ENCODE data around the gene SCNN1B. TPM values are rescaled to one million over a fixed set of nuclear protein-coding genes. Genes with fewer than 3 reads are reported as not detected.
"Not testable (repeated sequence)": the region's sequence is repeated elsewhere in the genome, so short reads cannot be mapped to it uniquely, and the experiment has no call there.

The SCNN1B gene
- total RNA-seq, 1 donor from 2014 or later = 2.3 TPM

DNA sequence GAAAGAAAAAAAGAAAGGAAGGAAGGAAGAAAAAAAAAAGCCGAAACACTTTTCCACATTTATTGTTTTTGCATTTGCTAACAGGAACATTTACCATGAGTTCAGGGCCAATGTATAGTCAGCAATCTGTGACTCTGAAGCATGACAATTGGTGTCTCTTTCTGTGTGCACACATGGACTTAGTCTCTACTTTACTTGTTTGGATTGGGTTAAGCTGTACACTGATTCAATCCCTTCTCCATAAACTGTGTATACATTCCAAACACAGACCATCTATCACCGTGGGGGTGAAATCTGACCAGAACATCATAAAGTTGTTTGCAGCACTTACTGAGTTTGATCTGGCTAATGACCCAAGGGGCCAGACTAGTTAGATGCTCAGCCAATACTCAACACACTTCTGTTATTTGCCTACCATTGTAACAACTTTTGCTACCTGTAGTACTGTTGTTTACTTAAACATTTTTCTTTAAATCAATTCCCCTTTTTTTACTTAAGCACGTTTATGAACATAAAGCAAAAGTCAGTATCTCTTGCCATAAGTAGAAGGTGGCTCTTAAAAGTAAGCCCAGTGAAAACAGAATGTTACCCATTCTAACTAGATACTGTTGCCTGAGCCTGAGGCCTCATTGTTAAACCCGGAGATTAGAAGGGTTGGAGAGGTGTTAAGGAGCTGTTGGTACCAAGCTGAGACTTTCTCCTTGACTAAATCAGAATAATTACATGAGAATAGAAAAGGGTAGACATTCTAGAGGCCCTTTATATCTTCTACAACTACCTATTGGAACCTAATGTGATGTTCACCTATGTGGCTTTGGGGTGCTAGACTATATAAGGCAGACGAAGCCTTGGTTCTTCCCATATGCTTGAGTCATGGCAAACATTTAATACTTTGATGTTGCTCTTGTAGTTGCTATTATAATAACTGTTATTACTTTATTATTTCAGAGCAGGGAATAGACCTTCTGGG lies 41.8 kb downstream of the SCNN1B start:
- ATAC-seq = no peak
- DNase-seq (ENCODE audit: low spot score) = no peak
- intact Hi-C loops (cut with DNase I) = no loop called here

DNA sequence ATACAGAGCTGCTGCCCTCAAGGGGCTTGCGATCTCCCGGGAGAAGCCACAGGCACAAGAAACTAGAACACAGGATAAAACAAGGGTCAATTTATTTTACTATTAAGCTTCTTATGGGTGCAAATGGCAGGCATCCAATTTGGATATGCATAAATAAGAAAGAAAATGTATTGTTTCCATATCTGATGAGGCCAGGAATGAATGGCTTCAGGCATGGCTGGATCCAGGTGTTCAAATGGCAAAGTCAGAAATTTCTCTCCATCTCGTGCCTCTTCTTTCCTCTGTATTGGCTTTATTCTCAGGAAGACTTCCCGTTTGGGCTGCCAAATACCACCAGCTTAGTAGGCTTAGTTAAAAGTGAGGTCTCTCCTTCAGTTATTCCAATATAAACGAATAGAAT lies 43.1 kb downstream of the SCNN1B start:
- DNase-seq (ENCODE audit: low spot score) (no peak), ATAC-seq (no peak)
- intact Hi-C loops (cut with DNase I) = no loop called here

DNA sequence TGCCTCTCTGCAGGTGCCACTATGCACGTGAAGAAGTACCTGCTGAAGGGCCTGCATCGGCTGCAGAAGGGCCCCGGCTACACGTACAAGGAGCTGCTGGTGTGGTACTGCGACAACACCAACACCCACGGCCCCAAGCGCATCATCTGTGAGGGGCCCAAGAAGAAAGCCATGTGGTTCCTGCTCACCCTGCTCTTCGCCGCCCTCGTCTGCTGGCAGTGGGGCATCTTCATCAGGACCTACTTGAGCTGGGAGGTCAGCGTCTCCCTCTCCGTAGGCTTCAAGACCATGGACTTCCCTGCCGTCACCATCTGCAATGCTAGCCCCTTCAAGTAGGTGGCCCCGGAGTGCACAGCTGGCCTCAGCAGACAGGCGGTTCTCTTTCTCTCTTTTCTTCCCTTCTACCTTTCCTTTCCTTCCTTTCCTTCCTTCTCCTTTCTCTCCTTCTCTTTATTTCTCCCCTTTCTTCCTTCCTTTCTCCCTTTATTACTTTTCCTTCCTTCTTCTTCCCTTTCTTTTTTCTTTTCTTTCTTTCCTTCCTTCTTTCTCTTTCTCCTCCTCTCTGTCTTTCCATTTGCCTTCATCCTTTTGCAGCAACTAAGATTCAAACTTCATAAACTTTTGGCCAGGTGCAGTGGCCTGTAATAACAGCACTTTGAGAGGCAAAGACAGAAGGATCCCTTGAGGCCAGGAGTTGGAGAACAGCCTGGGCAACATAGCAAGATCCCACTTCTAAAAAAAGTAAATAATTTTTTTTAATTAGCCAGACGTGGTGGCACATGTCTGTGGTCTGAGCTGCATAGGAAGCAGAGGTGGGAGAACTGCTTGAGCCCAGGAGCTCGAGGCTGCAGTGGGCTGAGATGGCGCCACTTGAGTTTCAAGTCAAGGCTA lies 46.7 kb downstream of the SCNN1B start:
- DNase-seq (ENCODE audit: low spot score) (no peak), ATAC-seq (no peak)
- intact Hi-C loops (cut with DNase I) = no loop called here

DNA sequence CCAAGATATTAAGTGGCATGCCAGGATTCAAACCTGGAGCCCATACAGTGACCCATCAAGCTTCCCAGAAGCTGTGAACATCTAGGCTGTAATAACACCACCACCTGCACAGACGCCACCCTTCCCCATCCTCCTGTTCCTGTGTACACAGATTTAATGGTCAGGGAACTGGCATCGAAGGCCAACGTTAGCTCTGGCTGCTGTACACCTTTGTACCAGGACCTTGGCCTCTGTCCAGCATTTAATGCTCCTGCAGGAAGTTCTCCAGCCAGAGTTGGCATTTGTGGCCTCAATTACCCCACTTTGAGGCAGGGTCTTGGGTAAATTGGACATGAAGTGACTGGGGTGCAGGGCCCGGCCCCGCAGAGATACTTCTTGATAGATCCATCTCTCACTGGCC lies 49.3 kb downstream of the SCNN1B start:
- intact Hi-C loops (cut with DNase I) = no loop called here
- DNase-seq (ENCODE audit: low spot score) (no peak), ATAC-seq (no peak)

DNA sequence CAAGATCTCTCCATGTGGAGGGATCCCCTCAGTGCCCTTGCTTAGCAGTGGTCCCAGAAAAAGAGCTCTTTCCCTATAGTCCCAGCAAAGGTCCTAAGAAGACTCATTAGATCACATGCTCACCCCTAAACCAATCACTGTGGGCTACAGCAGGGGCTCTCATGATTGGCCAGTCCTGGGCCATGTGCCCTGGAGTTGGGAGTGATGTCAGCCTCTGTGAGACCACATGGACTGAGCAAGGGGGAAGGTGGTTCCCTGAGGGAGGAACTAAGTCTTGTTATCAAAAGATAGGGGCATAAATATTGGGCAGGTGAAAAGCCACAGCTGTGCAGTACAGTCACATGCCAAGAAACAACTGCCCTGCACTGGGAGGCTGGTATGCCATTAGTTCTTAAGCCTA lies 51.3 kb downstream of the SCNN1B start:
- DNase-seq (ENCODE audit: low spot score) (no peak), ATAC-seq (no peak)

DNA sequence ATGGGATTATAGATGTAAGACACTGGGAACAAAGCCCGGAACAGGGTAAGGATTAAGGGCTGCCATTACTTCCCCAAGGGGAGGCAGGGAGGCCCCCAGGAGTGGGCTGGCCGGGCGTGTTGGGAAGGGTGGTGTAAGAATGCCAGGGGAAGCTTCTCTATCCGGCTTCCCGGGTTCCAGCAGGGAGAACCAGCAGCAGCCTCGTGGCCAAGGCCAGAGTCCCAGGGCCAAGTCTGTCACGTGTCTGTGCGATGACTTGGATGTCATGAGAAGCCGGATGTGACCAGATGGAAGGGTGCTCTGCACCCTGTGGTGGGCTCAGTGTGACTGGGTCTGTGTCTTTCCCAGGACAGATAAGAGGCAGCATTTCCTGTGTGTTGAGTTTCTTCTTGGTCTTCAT lies 52.1 kb downstream of the SCNN1B start:
- DNase-seq (ENCODE audit: low spot score) = peak; percentile 9
- no peak for ATAC-seq
- intact Hi-C loops (cut with DNase I) = no loop called here

More for the DNA sequence above, 51.3 kb downstream of the SCNN1B start:
- intact Hi-C loops (cut with DNase I) = no loop called here

DNA sequence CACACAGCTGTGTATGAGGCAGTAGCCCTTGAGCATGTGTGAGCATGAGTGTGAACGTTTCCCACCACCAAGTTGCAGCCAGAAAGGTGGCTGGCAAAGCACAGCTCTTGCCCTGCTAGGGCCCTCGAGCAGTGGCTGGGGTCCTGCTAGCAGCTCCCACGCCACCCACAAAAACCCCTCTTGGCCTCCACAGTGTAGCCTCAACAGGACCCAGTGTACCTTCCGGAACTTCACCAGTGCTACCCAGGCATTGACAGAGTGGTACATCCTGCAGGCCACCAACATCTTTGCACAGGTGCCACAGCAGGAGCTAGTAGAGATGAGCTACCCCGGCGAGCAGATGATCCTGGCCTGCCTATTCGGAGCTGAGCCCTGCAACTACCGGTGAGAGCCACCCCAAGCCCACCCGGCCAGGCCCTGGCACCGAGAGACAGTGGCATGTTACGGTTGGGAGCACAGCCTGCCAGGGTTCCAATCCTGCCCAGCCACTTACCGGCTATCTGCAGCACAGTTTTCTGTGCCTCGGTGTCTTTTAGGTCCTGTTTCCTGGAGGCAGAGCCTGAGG lies 53.1 kb downstream of the SCNN1B start:
- ATAC-seq = no peak
- intact Hi-C loops (cut with DNase I) = no loop called here
- DNase-seq (ENCODE audit: low spot score) = peak; percentile 14

DNA sequence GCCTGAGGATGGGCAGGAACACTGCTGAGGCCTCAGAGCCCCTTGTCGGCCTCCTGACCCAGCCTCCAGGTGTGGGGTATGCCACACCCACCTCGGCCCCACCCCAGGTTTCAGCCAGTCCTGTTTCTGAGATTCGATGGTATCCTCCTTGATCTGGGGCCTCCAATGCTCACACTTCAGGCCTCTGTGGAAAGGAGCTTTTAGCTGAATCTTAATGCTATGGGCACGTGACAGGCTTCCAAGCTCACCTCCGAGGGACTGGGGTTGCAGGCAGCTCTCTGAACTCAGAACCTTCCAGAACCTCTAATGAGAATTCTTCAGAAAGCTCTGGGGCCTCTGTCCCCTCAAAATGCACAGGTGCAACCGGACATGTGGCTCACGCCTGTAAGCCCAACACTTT lies 54.8 kb downstream of the SCNN1B start:
- ATAC-seq = no peak
- peak; percentile 27 for DNase-seq (ENCODE audit: low spot score)
- intact Hi-C loops (cut with DNase I) = no loop called here

DNA sequence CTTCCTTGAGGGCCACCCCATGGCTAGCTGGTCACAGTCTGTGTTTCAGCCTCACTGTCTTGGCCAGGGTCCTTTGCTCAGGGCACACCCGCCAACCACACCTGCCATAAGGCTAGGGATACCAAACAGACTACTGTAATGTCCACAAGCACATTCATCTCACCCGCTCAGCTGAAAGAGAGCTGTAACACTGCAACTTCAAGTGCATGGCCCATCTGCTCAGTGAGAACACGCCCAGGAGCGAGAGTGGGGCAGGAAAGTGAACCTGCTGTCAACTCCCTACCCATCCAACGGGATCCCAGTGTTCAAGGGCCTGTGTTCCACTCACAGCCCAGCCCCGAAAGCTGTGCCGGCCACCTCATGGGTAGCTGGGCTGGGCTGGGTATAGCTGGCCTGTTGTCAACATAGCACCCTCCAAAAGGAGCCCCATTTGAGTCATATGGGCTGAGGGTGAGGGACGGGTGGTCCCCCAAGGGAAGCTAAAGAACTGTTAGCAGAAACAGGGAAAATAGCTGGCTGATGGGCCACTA lies 55.7 kb downstream of the SCNN1B start:
- DNase-seq (ENCODE audit: low spot score) = peak; percentile 35
- intact Hi-C loops (cut with DNase I) = no loop called here
- ATAC-seq = no peak

DNA sequence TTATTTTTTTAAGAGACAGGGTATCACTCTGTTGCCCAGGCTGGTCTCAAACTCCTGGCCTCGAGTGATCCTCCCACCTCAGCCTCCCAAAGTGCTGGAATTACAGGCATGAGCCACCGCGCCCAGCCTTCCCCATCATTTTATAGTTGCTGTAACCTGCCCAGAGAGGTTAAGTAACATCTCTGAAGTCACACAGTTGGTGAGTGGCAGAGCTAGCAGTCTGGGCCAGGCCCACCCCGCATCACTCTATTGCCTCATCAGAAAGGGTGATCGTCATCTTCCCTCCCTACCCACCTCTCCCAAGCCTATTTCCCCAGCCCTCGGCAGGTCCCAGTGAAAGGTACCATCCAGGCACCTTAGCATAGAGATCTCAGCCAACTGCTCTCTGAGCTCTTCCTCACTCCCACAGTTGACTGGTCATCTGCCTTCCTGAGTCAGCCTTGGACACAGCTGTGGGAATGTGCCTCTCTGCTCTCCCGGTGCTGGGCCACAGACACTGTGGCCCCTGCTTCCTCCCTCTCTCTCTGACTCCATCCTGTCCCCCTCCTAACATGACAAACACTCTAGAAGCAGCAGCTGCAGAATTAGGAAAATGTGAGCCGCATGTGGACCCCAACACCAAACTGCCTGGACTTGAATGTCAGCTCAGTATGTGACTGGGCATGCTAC lies 57.1 kb downstream of the SCNN1B start:
- intact Hi-C loops (cut with DNase I) = no loop called here
- no peak for ATAC-seq
- peak; percentile 23 for DNase-seq (ENCODE audit: low spot score)

DNA sequence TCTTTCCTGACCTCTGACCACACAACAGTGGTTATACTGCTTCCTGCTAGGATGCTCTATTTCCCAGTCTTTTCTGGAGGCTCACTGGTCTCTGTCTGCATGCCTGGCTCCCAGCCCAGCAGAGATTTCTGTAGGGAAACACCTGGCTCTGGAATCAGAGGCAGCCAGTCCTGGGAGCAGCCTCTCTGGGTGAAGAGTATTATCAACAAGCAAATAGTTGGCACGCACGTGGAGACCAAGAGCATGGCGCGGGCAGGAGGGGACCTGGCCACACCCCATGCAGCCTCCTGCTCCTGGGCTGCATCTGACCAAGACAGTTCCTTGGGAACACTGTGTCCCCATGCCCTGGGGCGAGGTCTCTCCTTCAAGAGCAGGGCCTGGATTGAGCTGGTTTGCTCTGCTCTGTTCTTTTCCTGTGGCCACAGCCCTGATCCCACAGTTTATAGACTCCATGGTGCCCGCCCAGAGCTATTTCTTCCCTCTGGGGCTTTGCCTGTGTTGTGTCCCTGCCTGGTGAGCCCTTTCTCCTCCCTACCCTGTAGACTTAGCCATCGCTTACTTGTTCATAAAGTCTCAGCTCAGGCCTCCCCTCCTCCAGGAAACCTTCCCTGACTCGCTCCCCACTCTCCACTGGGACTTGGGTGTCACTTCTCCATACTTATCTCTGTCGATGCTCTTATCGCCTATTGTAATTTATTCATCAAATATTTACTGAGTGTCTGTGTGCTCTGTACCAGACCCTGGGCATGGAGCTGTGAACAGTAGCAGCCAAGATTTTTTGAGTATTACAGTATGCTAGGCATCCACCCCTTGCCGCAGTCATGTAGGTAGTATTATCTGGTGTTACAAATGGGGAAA lies 60.6 kb downstream of the SCNN1B start:
- peak; percentile 76 for ATAC-seq
- no peak for DNase-seq (ENCODE audit: low spot score)
- intact Hi-C loops (cut with DNase I) = no loop called here

DNA sequence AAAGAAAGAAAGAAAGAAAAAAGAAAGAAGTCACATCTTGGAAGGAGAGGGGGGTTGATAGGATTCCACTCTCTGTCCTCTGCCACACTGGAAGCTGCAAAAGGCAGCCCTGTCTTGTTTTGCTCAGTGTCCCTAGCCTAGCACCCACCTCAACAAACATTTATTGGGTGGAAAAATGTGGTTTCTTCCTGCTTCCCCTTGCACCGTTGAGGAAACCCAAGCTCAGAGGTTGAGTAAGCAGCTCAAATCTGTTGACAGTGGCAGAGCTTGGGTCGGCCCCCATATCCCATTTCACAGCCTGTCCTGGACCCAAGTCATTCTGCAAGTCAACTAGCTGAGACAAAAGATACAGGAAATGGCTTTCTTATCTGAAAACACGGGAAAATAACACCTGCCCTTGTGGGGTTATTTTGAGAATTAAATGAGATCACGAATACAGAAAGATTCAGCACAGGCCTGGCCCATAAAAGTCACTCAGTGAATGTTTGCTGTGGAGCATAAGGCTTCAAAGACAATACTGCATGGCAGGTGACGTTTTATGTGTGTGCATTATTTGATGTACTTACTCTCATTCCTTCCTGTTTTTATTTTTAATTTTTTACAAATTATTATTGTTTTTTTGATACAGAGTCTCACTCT lies 63.6 kb downstream of the SCNN1B start:
- DNase-seq (ENCODE audit: low spot score) = no peak
- intact Hi-C loops (cut with DNase I) = no loop called here
- ATAC-seq = no peak

DNA sequence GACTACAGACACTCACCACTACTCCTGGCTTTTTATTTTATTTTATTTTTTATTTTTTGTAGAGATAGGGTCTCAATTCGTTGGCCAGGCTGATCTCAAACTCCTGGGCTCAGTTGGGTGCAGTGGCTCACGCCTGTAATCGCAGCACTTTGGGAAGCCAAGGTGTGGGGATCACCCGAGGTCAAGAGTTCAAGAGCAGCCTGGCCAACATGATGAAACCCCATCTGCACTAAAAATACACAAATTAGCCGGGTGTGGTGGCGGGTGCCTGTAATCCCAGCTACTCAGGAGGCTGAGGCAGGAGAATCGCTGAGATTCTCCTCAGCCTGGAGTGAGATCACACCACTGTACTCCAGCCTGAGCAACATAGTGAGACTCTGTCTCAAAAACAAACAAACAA lies 64.2 kb downstream of the SCNN1B start:
- DNase-seq (ENCODE audit: low spot score); intact Hi-C loops (cut with DNase I); ATAC-seq: not testable (repeated sequence)

DNA sequence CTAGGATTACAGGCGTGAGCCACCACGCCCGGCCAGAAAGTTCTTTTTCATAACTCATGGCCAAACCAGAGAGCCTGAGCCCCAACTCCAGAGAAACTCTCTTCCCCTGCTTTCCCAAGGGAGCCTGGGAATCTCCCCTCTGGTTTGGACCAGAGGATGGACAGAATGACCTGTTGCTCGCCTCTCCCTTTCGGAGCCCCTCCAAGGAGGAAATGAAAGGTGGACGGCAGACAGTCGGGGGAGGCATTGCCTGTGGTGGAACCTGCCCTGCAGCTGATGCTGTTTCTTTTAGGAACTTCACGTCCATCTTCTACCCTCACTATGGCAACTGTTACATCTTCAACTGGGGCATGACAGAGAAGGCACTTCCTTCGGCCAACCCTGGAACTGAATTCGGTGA lies 65.5 kb downstream of the SCNN1B start:
- ATAC-seq (no peak), DNase-seq (ENCODE audit: low spot score) (no peak)
- intact Hi-C loops (cut with DNase I) = no loop called here

DNA sequence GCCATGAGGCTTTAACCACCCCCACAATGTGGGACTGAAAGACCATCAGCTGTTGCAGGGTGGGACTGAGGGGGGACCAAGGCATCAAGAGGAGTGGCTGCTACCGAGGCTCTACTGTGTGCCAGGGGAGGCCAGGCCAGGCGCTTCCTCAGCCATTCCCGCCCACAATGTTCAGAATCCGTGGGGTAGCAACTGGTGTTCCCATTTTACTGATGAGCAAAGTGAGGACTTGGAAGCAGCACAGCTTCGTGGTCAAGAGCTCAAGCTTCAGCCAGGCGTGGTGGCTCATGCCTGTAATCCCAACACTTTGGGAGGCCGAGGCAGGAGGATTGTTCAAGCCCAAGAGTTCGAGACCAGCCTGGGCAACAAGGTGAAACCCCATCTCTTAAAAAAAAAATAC lies 65.9 kb downstream of the SCNN1B start:
- intact Hi-C loops (cut with DNase I) = no loop called here
- DNase-seq (ENCODE audit: low spot score) (no peak), ATAC-seq (no peak)

DNA sequence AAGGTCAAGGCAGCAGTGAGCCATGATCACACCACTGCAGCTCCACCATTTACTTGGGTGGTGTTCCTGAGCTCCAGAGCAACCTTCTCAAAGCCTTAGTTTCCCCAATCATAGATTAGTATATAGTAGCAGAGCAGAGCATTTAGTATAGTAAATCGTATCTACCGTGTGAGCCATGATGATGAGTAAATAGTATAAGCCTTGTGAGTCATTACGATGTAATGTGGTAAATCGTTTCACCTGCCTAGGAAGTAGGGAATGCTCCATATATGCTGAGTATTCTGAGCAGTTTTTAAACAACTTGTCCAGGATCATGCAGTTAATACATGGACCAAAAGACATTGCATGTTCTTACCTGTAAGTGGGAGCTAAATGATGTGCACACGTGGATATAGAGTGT lies 66.4 kb downstream of the SCNN1B start:
- no peak for DNase-seq (ENCODE audit: low spot score)
- ATAC-seq = no peak
- intact Hi-C loops (cut with DNase I) = no loop called here

DNA sequence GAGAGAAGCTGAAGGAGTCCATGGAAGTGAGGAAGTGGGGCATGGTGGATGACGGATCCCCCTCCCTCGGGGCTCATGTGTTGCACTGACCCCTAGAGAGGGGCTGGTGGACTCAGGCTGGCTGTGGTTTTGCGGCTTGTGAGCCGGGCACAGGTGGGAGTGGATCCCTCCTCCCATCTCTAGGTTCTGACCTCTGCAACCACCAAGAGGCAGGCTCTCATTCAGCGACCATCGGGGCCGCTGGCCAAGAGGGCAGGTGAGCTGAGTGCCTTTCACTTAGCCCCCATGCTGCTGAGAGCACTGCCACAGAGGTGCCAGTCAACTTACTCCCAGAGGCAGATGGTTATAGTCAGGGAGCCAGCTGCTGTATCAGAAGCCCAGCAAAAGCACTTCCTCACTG lies 67.3 kb downstream of the SCNN1B start:
- ATAC-seq (no peak), DNase-seq (ENCODE audit: low spot score) (no peak)
- intact Hi-C loops (cut with DNase I) = no loop called here

DNA sequence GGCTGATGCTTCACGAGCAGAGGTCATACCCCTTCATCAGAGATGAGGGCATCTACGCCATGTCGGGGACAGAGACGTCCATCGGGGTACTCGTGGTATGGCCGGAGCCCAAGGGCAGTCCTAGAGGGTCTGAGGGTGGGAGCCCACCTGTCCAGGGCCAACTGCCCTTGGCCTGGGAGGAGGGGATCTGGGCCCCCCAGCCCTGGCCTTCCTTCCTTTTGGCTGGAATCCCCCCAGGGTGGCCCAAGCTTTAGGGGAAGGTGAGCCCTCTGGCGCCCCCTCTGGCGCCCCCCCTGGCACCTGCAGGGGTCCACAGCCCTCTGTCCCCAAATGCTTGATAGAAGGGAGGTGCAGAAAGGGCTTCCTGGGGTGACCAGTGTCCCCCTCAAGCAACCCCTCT lies 69.3 kb downstream of the SCNN1B start:
- no peak for ATAC-seq
- no peak for DNase-seq (ENCODE audit: low spot score)
- intact Hi-C loops (cut with DNase I) = no loop called here
